NCI-H146 treated with DMSO at 0.1 percent for 48 hours (cell line): Measurements from ENCODE around the gene SLC44A4.
A peak's percentile ranks its signal among the peaks of the same experiment; 100 is the strongest.
"Not testable (repeated sequence)": the region's sequence is repeated elsewhere in the genome, so short reads cannot be mapped to it uniquely, and the experiment has no call there.

Experiments used
- DNase-seq: peaks from one replicate; lab custom pipeline; 2025; ENCODE audit not compliant: unreplicated experiment; lab: John Stamatoyannopoulos, UW

Gene SLC44A4

GRCh38 chr6:31830886-31831335 lies 47.9 kb downstream of the SLC44A4 start:
- no peak for DNase-seq

DNA sequence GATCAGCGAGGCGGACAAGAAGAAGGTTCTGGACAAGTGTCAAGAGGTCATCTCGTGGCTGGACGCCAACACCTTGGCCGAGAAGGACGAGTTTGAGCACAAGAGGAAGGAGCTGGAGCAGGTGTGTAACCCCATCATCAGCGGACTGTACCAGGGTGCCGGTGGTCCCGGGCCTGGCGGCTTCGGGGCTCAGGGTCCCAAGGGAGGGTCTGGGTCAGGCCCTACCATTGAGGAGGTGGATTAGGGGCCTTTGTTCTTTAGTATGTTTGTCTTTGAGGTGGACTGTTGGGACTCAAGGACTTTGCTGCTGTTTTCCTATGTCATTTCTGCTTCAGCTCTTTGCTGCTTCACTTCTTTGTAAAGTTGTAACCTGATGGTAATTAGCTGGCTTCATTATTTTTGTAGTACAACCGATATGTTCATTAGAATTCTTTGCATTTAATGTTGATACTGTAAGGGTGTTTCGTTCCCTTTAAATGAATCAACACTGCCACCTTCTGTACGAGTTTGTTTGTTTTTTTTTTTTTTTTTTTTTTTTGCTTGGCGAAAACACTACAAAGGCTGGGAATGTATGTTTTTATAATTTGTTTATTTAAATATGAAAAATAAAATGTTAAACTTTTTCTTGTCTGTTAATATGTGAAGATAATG lies 49.0 kb downstream of the SLC44A4 start:
- no peak for DNase-seq

- DNase-seq, result peak; percentile 99
These were observed 51.3 kb downstream of the SLC44A4 start, which contains the start of gene HSPA1B for GRCh38 chr6:31827286-31828079. Gene HSPA1B, plus strand, starts transcription at chr6:31827738. Its CDS starts 213 bp downstream, at chr6:31827951.

DNA sequence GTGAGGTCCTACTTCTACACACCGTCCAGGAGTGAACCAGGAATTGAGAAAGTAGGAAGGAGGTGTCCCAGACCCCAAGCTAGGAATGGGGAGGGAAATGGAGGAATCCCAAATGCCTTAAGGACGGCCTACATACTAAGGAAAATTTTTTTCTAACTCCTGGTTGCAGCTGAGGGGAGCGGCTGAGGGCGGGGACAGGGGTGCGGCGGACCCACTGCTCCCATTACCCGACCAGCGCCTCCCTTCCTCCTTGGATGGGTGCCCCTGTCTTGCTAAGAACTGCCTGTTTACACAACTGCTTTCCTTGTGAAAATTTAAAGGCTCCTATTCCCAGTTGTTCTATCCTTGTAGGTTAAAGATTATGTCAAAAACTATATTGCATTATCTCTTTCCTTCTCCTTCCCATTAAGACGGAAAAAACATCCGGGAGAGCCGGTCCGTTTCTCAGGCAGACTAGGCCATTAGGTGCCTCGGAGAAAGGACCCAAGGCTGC lies 52.0 kb downstream of the SLC44A4 start:
- DNase-seq, result no peak

DNA sequence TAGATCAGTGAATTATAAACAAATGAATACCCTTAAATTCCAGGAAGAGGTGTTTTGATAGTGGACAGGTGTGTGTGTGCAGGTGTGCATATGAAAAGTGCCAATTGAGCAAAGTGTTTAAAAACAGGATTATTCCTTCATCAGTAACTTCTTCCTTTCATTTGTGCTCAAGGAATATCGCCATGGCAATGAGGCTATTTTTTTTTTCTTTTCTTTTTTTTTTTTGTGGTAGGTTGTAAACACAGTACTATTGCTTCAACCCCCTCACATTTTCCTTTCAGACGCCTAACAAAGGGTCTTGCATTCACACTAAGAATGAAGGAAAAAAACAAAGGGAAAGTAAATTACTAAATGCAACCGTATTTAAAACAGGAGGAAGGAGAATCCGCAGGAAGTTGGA lies 53.2 kb downstream of the SLC44A4 start:
- no peak for DNase-seq

DNA sequence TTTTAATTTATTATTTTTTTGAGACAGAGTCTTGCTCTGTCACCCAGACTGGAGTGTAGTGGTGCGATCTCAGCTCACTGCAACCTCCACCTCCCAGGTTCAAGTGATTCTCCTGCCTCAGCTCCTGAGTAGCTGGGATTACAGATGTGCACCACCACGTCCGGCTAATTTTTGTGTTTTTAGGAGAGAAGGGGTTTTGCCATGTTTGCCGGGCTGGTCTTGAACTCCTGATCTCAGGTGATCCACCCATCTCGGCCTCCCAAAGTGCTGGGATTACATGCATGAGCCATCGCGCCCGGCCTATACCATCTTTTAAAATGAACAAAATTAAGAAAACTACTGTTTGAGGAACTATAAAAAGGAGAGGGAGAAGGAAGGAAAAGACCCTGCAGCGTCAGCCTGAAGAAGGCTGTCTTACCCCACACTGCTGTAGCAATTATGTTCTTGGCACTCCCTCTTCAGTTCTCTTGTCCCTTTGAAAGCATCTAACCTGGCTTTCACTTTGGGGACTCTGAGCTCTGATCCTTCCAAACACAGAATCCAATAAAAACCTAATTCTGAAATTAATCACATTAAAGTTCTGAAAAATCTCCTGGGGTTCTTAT lies 55.1 kb downstream of the SLC44A4 start:
- not testable (repeated sequence) for DNase-seq

- no peak for DNase-seq
These were observed 56.6 kb downstream of the SLC44A4 start for GRCh38 chr6:31822036-31822821.

DNA sequence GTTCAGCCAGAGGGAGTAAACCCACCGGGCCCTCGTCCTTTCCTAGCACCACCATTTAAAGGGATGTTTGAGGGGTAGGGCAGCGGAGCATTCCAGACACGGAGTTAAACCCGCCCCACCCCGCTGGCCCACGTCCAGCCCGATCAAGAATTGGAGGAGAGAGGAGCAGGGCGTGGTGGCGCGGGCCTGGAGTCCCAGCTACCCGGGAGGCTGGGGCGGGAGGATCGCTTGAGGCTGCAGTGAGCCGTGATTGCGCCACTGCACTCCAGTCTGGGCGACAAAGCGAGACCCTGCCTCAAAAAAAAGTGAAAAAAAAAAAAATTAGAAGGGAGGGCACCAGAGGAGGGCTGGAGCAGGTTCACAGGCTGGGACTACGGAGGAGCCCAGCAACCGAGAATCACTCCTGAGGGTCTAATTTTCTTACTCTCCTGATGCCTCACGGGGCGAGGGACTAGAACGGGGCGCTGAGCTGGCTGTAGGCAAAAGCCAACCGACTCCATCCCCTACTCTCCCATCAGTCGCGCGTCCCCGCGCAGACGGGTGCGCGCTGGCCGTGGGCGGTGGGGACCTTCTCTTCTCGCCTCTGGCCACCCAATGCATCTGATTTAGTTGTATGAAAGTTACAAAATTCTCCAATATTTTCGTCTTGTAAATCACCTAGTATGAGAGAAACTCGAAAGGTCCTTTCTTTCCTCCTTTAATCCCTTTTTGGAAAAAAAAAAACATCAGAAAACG lies 57.3 kb downstream of the SLC44A4 start:
- peak; percentile 53 for DNase-seq

GRCh38 chr6:31820399-31820798 lies 58.4 kb downstream of the SLC44A4 start:
- not testable (repeated sequence) for DNase-seq

DNA sequence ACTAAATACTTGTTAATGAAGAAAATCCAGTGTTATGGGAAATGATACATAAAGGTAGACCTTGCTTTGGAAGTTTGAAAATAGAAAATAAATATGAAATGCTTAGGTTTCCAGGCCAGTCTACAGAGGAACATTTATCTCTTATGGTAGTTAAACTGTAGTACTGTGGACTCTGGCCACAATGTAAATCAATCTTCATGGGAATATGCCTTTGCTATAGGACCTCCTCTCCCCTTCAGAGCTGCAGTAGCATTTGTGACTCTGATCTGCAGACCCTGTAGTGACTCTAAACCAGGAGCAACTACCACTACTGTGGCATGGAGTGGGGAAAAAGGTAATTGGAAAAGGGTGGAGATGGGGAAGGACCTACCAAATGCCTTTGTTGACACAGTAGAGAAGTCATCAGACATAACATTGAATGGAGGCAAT lies 58.9 kb downstream of the SLC44A4 start:
- DNase-seq, result no peak

- not testable (repeated sequence) for DNase-seq
These were observed 60.8 kb downstream of the SLC44A4 start for GRCh38 chr6:31817929-31818511.

DNA sequence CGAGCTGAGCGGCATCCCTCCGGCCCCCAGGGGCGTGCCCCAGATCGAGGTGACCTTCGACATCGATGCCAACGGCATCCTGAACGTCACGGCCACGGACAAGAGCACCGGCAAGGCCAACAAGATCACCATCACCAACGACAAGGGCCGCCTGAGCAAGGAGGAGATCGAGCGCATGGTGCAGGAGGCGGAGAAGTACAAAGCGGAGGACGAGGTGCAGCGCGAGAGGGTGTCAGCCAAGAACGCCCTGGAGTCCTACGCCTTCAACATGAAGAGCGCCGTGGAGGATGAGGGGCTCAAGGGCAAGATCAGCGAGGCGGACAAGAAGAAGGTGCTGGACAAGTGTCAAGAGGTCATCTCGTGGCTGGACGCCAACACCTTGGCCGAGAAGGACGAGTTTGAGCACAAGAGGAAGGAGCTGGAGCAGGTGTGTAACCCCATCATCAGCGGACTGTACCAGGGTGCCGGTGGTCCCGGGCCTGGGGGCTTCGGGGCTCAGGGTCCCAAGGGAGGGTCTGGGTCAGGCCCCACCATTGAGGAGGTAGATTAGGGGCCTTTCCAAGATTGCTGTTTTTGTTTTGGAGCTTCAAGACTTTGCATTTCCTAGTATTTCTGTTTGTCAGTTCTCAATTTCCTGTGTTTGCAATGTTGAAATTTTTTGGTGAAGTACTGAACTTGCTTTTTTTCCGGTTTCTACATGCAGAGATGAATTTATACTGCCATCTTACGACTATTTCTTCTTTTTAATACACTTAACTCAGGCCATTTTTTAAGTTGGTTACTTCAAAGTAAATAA lies 61.5 kb downstream of the SLC44A4 start:
- DNase-seq, result not testable (repeated sequence)

DNA sequence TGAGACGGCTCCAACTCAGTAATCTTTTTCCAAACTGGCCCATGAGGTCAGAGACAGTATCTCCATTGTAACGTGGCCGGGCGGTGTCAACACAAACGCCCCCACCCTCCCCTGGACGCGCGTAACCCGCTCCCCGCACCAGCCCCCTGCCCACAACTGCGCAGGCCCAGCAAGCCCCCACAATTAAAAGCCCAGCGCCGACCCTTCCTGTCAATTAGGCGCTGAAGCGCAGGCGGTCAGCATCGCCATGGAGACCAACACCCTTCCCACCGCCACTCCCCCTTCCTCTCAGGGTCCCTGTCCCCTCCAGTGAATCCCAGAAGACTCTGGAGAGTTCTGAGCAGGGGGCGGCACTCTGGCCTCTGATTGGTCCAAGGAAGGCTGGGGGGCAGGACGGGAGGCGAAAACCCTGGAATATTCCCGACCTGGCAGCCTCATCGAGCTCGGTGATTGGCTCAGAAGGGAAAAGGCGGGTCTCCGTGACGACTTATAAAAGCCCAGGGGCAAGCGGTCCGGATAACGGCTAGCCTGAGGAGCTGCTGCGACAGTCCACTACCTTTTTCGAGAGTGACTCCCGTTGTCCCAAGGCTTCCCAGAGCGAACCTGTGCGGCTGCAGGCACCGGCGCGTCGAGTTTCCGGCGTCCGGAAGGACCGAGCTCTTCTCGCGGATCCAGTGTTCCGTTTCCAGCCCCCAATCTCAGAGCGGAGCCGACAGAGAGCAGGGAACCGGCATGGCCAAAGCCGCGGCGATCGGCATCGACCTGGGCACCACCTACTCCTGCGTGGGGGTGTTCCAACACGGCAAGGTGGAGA lies 63.6 kb downstream of the SLC44A4 start, which contains the start of the genes HSPA1A and HSPA1L:
Gene HSPA1A (plus strand): TSS at position 519 of the 814 bp plus-strand sequence. CDS start 214 bp downstream, at position 733.
Gene HSPA1L (minus strand): TSS at position 259 of the 814 bp plus-strand sequence. CDS start 3,311 bp downstream, outside the sequence.
- DNase-seq, result peak; percentile 99

GRCh38 chr6:31814677-31815024 lies 64.1 kb downstream of the SLC44A4 start:
- DNase-seq, result peak; percentile 88

- DNase-seq, result no peak
These were observed 65.3 kb downstream of the SLC44A4 start for GRCh38 chr6:31813465-31813849.
